ENCODE results near the gene NT5DC1. TPM values are rescaled to one million over a fixed set of nuclear protein-coding genes. Genes with fewer than 3 reads are reported as not detected.

Gene NT5DC1
- total RNA-seq, 4 donors from 2014 or later, result 7.0 to 15.4 (median 12.0) TPM

- intact Hi-C loops (cut with DNase I; ENCODE audit: low total_unique reads) (no loop called here), in situ Hi-C loops (cut with MboI; ENCODE audit: low sequenced_read_pairs in 4 of 4) (no loop called here)
- TF ChIP-seq CTCF (IDR thresholded peaks at IDR 0.05 in 4 of 5, conservative IDR thresholded peaks at IDR 0.05 in 1 of 5) (no peak), POLR2A (IDR thresholded peaks at IDR 0.05) (no peak)
- H3K9me3 ChIP-seq, result no peaks in the 10 kb centered on the region
- H3K27ac ChIP-seq, result no peak overlapping the region
- no peak overlapping the region for H3K4me3 ChIP-seq
- no peak for ATAC-seq
- DNase-seq, result no peak
- H3K27me3 ChIP-seq, result no peaks in the 10 kb centered on the region
- peaks cover 0 to 30% of the 10 kb centered on the region in 2 donors for H3K36me3 ChIP-seq
- H3K4me1 ChIP-seq, result no peaks in the 10 kb centered on the region
These were observed 139.2 kb downstream of the NT5DC1 start for GRCh38 chr6:116239856-116240255.

GRCh38 chr6:116244284-116244683 is 143.6 kb downstream of the NT5DC1 start:
- Histone ChIP-seq H3K4me3 (no peak overlapping the region), H3K9me3 (no peaks in the 10 kb centered on the region), H3K4me1 (no peaks in the 10 kb centered on the region), H3K36me3 (peaks cover 0 to 15% of the 10 kb centered on the region in 2 donors), H3K27ac (no peak overlapping the region), H3K27me3 (no peaks in the 10 kb centered on the region)
- ATAC-seq (no peak), DNase-seq (no peak)
- in situ Hi-C loops (cut with MboI; ENCODE audit: low sequenced_read_pairs in 4 of 4) (no loop called here), intact Hi-C loops (cut with DNase I; ENCODE audit: low total_unique reads) (no loop called here)
- TF ChIP-seq CTCF (IDR thresholded peaks at IDR 0.05 in 4 of 5, conservative IDR thresholded peaks at IDR 0.05 in 1 of 5), result no peak
- TF ChIP-seq POLR2A (IDR thresholded peaks at IDR 0.05), result no peak

GRCh38 chr6:116246089-116246488 is 145.4 kb downstream of the NT5DC1 start:
- no peaks in the 10 kb centered on the region for H3K9me3 ChIP-seq
- in situ Hi-C loops (cut with MboI; ENCODE audit: low sequenced_read_pairs in 4 of 4) (no loop called here), intact Hi-C loops (cut with DNase I; ENCODE audit: low total_unique reads) (no loop called here)
- DNase-seq (no peak), ATAC-seq (no peak)
- no peak for TF ChIP-seq POLR2A (IDR thresholded peaks at IDR 0.05)
- no peak for TF ChIP-seq CTCF (IDR thresholded peaks at IDR 0.05 in 4 of 5, conservative IDR thresholded peaks at IDR 0.05 in 1 of 5)
- H3K4me1 ChIP-seq, result peaks cover 7 to 9% of the 10 kb centered on the region in 2 donors
- H3K27ac ChIP-seq, result no peak overlapping the region
- no peaks in the 10 kb centered on the region for H3K27me3 ChIP-seq
- no peak overlapping the region for H3K4me3 ChIP-seq
- H3K36me3 ChIP-seq, result peaks cover 0 to 12% of the 10 kb centered on the region in 2 donors

- H3K9me3 ChIP-seq, result no peaks in the 10 kb centered on the region
- no peak overlapping the region for H3K27ac ChIP-seq
- TF ChIP-seq POLR2A (IDR thresholded peaks at IDR 0.05), result no peak
- TF ChIP-seq CTCF (IDR thresholded peaks at IDR 0.05 in 4 of 5, conservative IDR thresholded peaks at IDR 0.05 in 1 of 5), result no peak
- ATAC-seq (no peak), DNase-seq (no peak)
- H3K4me1 ChIP-seq, result peaks cover 12% of the 10 kb centered on the region in 2 donors
- H3K27me3 ChIP-seq, result no peaks in the 10 kb centered on the region
- peaks cover 0 to 12% of the 10 kb centered on the region in 2 donors for H3K36me3 ChIP-seq
- in situ Hi-C loops (cut with MboI; ENCODE audit: low sequenced_read_pairs in 4 of 4) (no loop called here), intact Hi-C loops (cut with DNase I; ENCODE audit: low total_unique reads) (no loop called here)
- no peak overlapping the region for H3K4me3 ChIP-seq
These were observed 146.6 kb downstream of the NT5DC1 start for GRCh38 chr6:116247285-116247684.

GRCh38 chr6:116248577-116248976 is 147.9 kb downstream of the NT5DC1 start:
- H3K27me3 ChIP-seq, result no peaks in the 10 kb centered on the region
- peaks cover 0 to 9% of the 10 kb centered on the region in 2 donors for H3K36me3 ChIP-seq
- peaks cover 18 to 21% of the 10 kb centered on the region in 2 donors for H3K4me1 ChIP-seq
- intact Hi-C loops (cut with DNase I; ENCODE audit: low total_unique reads) (no loop called here), in situ Hi-C loops (cut with MboI; ENCODE audit: low sequenced_read_pairs in 4 of 4) (no loop called here)
- DNase-seq, result no peak
- H3K27ac ChIP-seq, result no peak overlapping the region
- no peak overlapping the region for H3K4me3 ChIP-seq
- no peaks in the 10 kb centered on the region for H3K9me3 ChIP-seq
- ATAC-seq, result no peak
- TF ChIP-seq POLR2A (IDR thresholded peaks at IDR 0.05) (no peak), CTCF (IDR thresholded peaks at IDR 0.05 in 4 of 5, conservative IDR thresholded peaks at IDR 0.05 in 1 of 5) (no peak)
